Fibroblast of mammary gland (primary cell): ENCODE data around the gene CHCHD4.
"Not testable (repeated sequence)": the region's sequence is repeated elsewhere in the genome, so short reads cannot be mapped to it uniquely, and the experiment has no call there.

Experiments used
- DNase-seq: peaks from one replicate; pipeline ENCODE4 v3.0.0-alpha.2; 2010; ENCODE audit warnings: low read depth
- H3K4me3 ChIP-seq: 2 replicates; pipeline ENCODE4 v1.5.1; 2011; ENCODE audit warnings: low read depth, mild to moderate bottlenecking, low read length, moderate library complexity; ENCODE audit not compliant: control insufficient read depth
- CTCF ChIP-seq: conservative IDR thresholded peaks from 2 replicates; pipeline ENCODE4 v1.5.1; 2011; ENCODE audit warnings: low read depth, low read length, inconsistent platforms; ENCODE audit not compliant: control insufficient read depth, insufficient read depth

CHCHD4 gene

GRCh38 chr3:14082108-14082657, 42.5 kb downstream of the CHCHD4 start:
- no peak for TF ChIP-seq CTCF
- DNase-seq = no peak
- no peak overlapping the region for H3K4me3 ChIP-seq

GRCh38 chr3:14077310-14077709, 47.4 kb downstream of the CHCHD4 start:
- TF ChIP-seq CTCF = no peak
- no peak overlapping the region for H3K4me3 ChIP-seq
- DNase-seq = no peak

- not testable (repeated sequence) for H3K4me3 ChIP-seq
Measured at GRCh38 chr3:14075233-14075632, 49.4 kb downstream of the CHCHD4 start.

GRCh38 chr3:14064910-14065309, 59.8 kb downstream of the CHCHD4 start:
- TF ChIP-seq CTCF = no peak
- DNase-seq = no peak
- no peak overlapping the region for H3K4me3 ChIP-seq

More at GRCh38 chr3:14075233-14075632, 49.4 kb downstream of the CHCHD4 start:
- DNase-seq = not testable (repeated sequence)

GRCh38 chr3:14063152-14063551, 61.5 kb downstream of the CHCHD4 start:
- H3K4me3 ChIP-seq = no peak overlapping the region
- DNase-seq = no peak
- no peak for TF ChIP-seq CTCF
